ENCODE data around the gene RAX2.
"Not testable (repeated sequence)": the region's sequence is repeated elsewhere in the genome, so short reads cannot be mapped to it uniquely, and the experiment has no call there.

Gene RAX2

DNA sequence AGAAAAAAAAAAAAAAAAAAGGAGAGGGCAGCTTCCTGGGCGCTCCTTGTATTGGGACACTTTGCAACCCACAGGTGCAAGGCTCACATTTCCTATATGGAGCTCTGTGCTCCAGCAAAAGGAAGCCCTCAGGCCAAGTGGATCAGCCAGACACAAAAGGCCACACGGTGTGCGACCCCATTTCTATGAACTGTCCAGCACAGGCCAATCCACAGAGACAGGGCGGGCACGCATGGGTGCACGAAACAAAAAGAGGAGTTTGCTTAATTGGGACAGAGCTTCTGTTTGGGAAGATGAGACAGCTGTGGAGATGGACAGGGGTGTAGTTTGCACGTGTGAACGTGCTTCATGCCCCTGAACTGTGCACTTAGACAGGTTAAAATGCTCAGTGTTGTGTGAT is 45.7 kb upstream of the RAX2 start:
- TF ChIP-seq FOXA1 (IDR thresholded peaks at IDR 0.05) = no peak
- TF ChIP-seq FOXM1 (IDR thresholded peaks at IDR 0.05; ENCODE audit: borderline replicate concordance) = no peak
- no peak for TF ChIP-seq LEF1 (IDR thresholded peaks at IDR 0.05; ENCODE audit: borderline replicate concordance)
- TF ChIP-seq HDGF (IDR thresholded peaks at IDR 0.05; ENCODE audit: borderline replicate concordance) = no peak
- TF ChIP-seq SUZ12 (IDR thresholded peaks at IDR 0.05) = no peak
- no peak for TF ChIP-seq TARDBP (IDR thresholded peaks at IDR 0.05)
- no peak for TF ChIP-seq CTBP1 (IDR thresholded peaks at IDR 0.05; ENCODE audit: borderline replicate concordance)
- TF ChIP-seq FOXK2 (IDR thresholded peaks at IDR 0.05) = no peak
- TF ChIP-seq, protein P1, sequence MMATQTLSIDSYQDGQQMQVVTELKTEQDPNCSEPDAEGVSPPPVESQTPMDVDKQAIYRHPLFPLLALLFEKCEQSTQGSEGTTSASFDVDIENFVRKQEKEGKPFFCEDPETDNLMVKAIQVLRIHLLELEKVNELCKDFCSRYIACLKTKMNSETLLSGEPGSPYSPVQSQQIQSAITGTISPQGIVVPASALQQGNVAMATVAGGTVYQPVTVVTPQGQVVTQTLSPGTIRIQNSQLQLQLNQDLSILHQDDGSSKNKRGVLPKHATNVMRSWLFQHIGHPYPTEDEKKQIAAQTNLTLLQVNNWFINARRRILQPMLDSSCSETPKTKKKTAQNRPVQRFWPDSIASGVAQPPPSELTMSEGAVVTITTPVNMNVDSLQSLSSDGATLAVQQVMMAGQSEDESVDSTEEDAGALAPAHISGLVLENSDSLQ (IDR thresholded peaks at IDR 0.05) = no peak
- TF ChIP-seq ELF4 (IDR thresholded peaks at IDR 0.05) = no peak
- TF ChIP-seq L3MBTL2 (conservative IDR thresholded peaks at IDR 0.05) = no peak
- no peak for TF ChIP-seq ZNF384 (IDR thresholded peaks at IDR 0.05)
- TF ChIP-seq BHLHE40 (IDR thresholded peaks at IDR 0.05; ENCODE audit: borderline replicate concordance) = no peak
- no peak for TF ChIP-seq ARNT (IDR thresholded peaks at IDR 0.05)
- TF ChIP-seq NFRKB (IDR thresholded peaks at IDR 0.05) = no peak
- TF ChIP-seq SP1 (IDR thresholded peaks at IDR 0.05) = no peak
- ChIA-PET POLR2A (interaction anchor here (1.8 kb wide), 1 partner anchor 55 kb away, joined by 8 read pairs; the partner anchor contains the start of gene MRPL54), CTCF (interaction anchor here (0.6 kb wide), 2 partner anchors 150 to 286 kb away, joined by 3 to 4 read pairs; no protein-coding TSS in a partner anchor)
- DNase-seq (ENCODE audit: extremely low spot score) = no peak

DNA sequence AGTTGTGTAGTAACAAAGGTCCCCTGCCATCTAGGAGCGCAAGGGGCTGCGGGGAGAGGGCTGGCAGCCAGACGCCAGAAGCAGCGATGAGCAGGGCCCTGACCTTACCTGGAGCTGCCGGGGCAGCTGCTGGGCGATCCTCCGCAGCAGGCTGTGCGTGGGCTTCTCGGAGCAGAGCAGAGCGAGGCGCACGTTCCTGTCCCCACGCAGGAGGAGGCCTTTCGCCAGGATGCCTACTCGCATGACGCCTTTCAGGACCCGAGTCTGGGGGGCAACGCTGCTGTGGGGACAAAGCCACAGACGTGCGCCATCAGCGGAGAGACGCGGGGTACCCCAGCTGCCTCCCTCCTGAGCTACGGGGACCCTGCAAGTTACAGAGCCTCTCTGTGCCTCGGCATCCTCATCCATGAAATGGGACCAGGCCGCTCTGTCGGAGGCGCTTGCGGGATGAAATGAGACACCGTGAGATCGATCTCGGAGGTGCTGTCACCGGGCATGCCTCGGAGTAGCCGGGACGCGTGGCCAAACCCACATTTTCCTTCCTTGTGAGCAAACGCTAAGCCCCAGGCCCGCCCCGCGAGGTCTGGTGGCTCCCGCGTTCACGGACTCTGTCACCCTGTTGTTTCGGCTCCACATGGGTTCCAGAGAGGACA is 44.7 kb upstream of the RAX2 start:
- no peak for DNase-seq (ENCODE audit: extremely low spot score)
- CTCF ChIA-PET = no interaction called here
- TF ChIP-seq, protein P1 (IDR thresholded peaks at IDR 0.05) = no peak
- POLR2A ChIA-PET = no interaction called here

DNA sequence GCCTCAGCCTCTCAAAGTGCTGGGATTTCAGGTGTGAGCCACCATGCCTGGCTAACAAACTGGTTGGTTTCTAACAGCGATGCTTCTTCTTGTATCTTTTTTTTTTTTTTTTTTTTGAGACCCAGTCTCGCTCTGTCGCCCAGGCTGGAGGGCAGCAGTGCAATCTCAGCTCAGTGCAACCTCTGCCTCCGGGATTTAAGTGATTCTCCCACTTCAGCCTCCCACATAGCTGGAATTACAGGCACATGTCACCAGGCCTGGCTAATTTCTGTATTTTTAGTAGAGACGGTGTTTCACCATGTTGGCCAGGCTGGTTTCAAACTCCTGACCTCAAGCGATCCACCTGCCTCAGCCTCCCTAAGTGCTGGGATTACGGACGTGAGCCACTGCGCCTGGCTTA is 44.1 kb upstream of the RAX2 start:
- POLR2A ChIA-PET; DNase-seq (ENCODE audit: extremely low spot score): not testable (repeated sequence)
- CTCF ChIA-PET = interaction anchor here (0.6 kb wide), 1 partner anchor 432 kb away, joined by 4 read pairs; no protein-coding TSS in a partner anchor

DNA sequence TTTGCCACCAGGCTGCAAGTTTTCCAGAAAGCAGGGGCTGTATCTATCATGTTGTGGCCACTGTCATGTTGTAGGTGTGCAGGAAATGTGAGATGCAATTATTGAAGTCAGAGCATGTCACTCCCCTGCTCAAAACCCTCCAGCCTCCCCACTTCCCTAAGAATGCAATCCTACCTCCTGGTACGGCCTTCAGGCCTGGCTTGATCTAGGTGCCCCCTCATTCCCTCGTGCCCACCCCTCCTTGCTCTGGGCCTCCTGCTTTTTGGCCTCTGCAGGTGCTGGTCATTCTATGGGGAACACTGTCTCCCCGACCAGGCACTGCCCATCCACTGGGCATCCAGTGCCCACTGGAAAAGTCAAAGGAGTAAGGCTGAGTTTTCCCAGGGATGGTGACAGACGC is 42.6 kb upstream of the RAX2 start:
- POLR2A ChIA-PET = no interaction called here

DNA sequence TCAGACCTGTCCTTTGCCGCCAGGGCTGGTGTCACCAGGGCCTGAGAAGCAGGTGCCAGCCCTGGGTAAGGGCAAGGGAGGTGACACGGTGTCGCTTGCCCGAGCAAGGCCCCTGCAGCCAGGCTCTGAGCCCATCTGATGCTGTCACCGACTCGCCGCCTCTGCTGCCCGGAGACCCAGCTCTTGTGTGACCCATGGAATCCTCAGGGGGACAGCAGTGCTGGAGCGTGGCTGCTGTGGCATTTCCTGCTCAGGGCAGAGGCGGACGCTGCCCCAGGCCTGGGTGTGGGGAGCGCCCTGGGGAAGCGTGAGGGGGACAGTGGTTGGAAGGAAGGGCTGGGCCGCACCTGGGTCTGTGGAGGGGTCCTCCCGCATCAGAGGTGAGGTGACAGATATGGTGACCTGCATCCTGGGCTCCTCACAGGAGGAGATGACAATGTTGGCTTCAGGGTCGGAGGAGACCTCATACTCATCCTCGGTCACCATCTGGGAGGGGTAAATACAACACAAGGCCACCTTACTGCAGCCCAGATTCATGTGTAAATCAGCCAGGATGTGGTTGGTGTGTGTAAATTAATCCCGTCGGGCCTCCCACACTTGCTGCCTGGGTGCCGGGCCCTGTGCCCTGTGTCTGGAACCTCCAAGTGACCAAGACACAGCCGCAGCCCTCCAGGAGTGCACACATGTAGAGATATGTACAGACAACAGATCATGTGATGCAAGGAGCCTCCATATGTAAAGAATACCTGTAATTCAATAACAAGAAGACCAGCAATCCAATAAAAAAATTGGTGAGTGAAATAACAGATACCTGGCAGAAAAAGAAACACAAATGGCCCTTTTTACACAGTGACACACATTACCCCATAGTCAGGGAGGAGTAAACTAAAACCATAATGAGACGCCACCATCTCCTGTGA is 41.7 kb upstream of the RAX2 start:
- ChIA-PET CTCF (interaction anchor here (0.6 kb wide), 1 partner anchor 9 kb away, joined by 3 read pairs; no protein-coding TSS in a partner anchor), POLR2A (no interaction called here)
- no peak for TF ChIP-seq L3MBTL2 (conservative IDR thresholded peaks at IDR 0.05)
- TF ChIP-seq, protein P1 (IDR thresholded peaks at IDR 0.05) = no peak
- no peak for TF ChIP-seq FOXK2 (IDR thresholded peaks at IDR 0.05)
- no peak for TF ChIP-seq CTBP1 (IDR thresholded peaks at IDR 0.05; ENCODE audit: borderline replicate concordance)
- TF ChIP-seq NFRKB (IDR thresholded peaks at IDR 0.05) = no peak
- TF ChIP-seq HDGF (IDR thresholded peaks at IDR 0.05; ENCODE audit: borderline replicate concordance) = no peak
- TF ChIP-seq ZNF384 (IDR thresholded peaks at IDR 0.05) = no peak
- no peak for TF ChIP-seq SP1 (IDR thresholded peaks at IDR 0.05)
- no peak for TF ChIP-seq SUZ12 (IDR thresholded peaks at IDR 0.05)
- TF ChIP-seq ARNT (IDR thresholded peaks at IDR 0.05) = no peak
- TF ChIP-seq FOXA1 (IDR thresholded peaks at IDR 0.05) = no peak
- TF ChIP-seq LEF1 (IDR thresholded peaks at IDR 0.05; ENCODE audit: borderline replicate concordance) = no peak
- no peak for DNase-seq (ENCODE audit: extremely low spot score)

More for the DNA sequence above, 42.6 kb upstream of the RAX2 start:
- DNase-seq (ENCODE audit: extremely low spot score) = no peak
- CTCF ChIA-PET = no interaction called here
- TF ChIP-seq SP1 (IDR thresholded peaks at IDR 0.05) (no peak), FOXA1 (IDR thresholded peaks at IDR 0.05) (no peak), NFRKB (IDR thresholded peaks at IDR 0.05) (no peak), TARDBP (IDR thresholded peaks at IDR 0.05) (no peak), ARNT (IDR thresholded peaks at IDR 0.05) (no peak)

DNA sequence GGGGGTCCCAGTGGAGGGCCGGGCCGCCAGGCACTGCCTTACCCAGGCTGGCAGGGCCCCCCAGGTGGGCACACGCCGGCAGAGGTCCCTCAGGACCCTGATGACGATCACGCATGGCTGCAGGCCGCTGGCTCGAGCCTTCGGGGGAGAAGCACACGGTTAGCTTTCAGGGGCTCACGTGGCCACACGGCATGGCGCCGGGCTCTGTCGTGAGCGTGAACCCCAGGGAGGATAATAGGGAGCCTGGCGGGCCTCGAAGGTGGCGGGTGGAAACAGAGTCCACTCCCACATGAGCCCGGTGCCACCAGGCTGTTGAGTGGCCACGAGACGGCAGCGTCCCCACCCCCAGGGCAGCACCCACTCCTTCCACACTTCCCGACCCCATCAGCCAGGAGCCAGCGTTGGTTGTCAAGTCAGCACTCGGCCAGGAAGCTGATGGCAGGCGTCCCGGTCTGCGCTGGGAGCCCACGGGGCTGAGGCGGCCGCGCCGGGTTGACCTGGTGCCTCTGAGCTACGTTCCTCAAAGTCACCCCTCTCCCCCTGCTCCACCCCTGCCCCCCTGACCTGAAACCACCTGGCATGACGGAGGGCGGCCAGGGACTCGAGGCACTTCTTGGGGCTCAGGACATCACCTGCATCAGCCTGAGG is 38.8 kb upstream of the RAX2 start:
- POLR2A ChIA-PET = interaction anchor here (0.6 kb wide), 1 partner anchor 10 kb away, joined by 3 read pairs; no protein-coding TSS in a partner anchor
- no peak for DNase-seq (ENCODE audit: extremely low spot score)
- TF ChIP-seq TARDBP (IDR thresholded peaks at IDR 0.05) = no peak
- TF ChIP-seq FOXM1 (IDR thresholded peaks at IDR 0.05; ENCODE audit: borderline replicate concordance) = no peak
- no peak for TF ChIP-seq ZNF384 (IDR thresholded peaks at IDR 0.05)
- TF ChIP-seq NFRKB (IDR thresholded peaks at IDR 0.05) = no peak
- TF ChIP-seq, protein P1 (IDR thresholded peaks at IDR 0.05) = no peak
- no peak for TF ChIP-seq BHLHE40 (IDR thresholded peaks at IDR 0.05; ENCODE audit: borderline replicate concordance)
- no peak for TF ChIP-seq SP1 (IDR thresholded peaks at IDR 0.05)
- no peak for TF ChIP-seq FOXK2 (IDR thresholded peaks at IDR 0.05)
- no peak for TF ChIP-seq ELF4 (IDR thresholded peaks at IDR 0.05)
- TF ChIP-seq HDGF (IDR thresholded peaks at IDR 0.05; ENCODE audit: borderline replicate concordance) = no peak
- no peak for TF ChIP-seq SUZ12 (IDR thresholded peaks at IDR 0.05)
- TF ChIP-seq FOXA1 (IDR thresholded peaks at IDR 0.05) = no peak
- no peak for TF ChIP-seq L3MBTL2 (conservative IDR thresholded peaks at IDR 0.05)
- CTCF ChIA-PET = no interaction called here
